Fibroblast of lung (primary cell): ENCODE data around the gene LRRC70. TPM values are rescaled to one million over a fixed set of nuclear protein-coding genes. Genes with fewer than 3 reads are reported as not detected.
A peak's percentile ranks its signal among the peaks of the same experiment; 100 is the strongest.

ENCODE experiments used
- DNase-seq, 2 donors: peaks; one replicate each; pipeline versions ENCODE4 v3.0.0 to v3.0.0-alpha.2; 2010; ENCODE audit warnings: low read depth in 2 of 2
- H2AFZ ChIP-seq: 2 replicates; pipeline ENCODE4 v1.5.1; 2012; ENCODE audit warnings: low read length, control low read depth, inconsistent platforms
- H3K27ac ChIP-seq: 2 replicates; pipeline ENCODE4 v1.5.1; 2011; ENCODE audit warnings: low read length, control low read depth; ENCODE audit not compliant: insufficient read depth
- H3K27me3 ChIP-seq: 2 replicates; pipeline ENCODE4 v1.5.1; 2011; ENCODE audit warnings: mild to moderate bottlenecking, low read length; ENCODE audit not compliant: control insufficient read depth, insufficient read depth
- H3K36me3 ChIP-seq: 2 replicates; pipeline ENCODE4 v1.5.1; 2011; ENCODE audit warnings: low read length; ENCODE audit not compliant: control insufficient read depth, insufficient read depth
- H3K4me1 ChIP-seq: 2 replicates; pipeline ENCODE4 v1.5.1; 2011; ENCODE audit warnings: low read length; ENCODE audit not compliant: control insufficient read depth, insufficient read depth; ENCODE audit errors: extremely low read depth
- H3K4me2 ChIP-seq: 2 replicates; pipeline ENCODE4 v1.5.1; 2011; ENCODE audit warnings: low read length, control low read depth; ENCODE audit not compliant: insufficient read depth; ENCODE audit errors: extremely low read depth
- H3K4me3 ChIP-seq, 4 experiments: fragments of 200-600 bp in 1 of 4; sonication (generic) in 1 of 4; replicated peaks in 1 of 4; 2 replicates each; pipeline ENCODE4 v1.5.1; 2011 to 2016; ENCODE audit warnings: low read length in 4 of 4, low read depth in 3 of 4, mild to moderate bottlenecking in 3 of 4, control low read depth in 2 of 4, inconsistent platforms in 1 of 4, mixed read lengths in 1 of 4; ENCODE audit not compliant: insufficient read depth in 1 of 4; ENCODE audit errors: control extremely low read depth in 1 of 4
- H3K79me2 ChIP-seq: 2 replicates; pipeline ENCODE4 v1.5.1; 2012; ENCODE audit warnings: mild to moderate bottlenecking, low read length, inconsistent platforms; ENCODE audit not compliant: control insufficient read depth, insufficient read depth
- H3K9ac ChIP-seq: 2 replicates; pipeline ENCODE4 v1.5.1; 2011; ENCODE audit warnings: mild to moderate bottlenecking, low read length, control low read depth; ENCODE audit not compliant: insufficient read depth
- H3K9me3 ChIP-seq: 2 replicates; pipeline ENCODE4 v1.5.1; 2012; ENCODE audit warnings: low read depth, low read length; ENCODE audit not compliant: control insufficient read depth, insufficient read depth
- H4K20me1 ChIP-seq: 2 replicates; pipeline ENCODE4 v1.5.1; 2011; ENCODE audit warnings: low read length; ENCODE audit not compliant: control insufficient read depth, insufficient read depth; ENCODE audit errors: extremely low read depth
- EZH2 ChIP-seq: IDR thresholded peaks from 2 replicates; pipeline ENCODE4 v1.5.1; 2012; ENCODE audit warnings: low read length, control low read depth, mild to moderate bottlenecking; ENCODE audit errors: missing control alignments
- polyA plus RNA-seq, 2 donors: library from polyadenylated mRNA; depleted of rRNA in 1 of 2; stranded (reverse) in 1 of 2; unstranded in 1 of 2; fragments of >200 nt; gene quantifications; 2 replicates each; pipeline ENCODE4 v1.2.1, GENCODE V29; 2011 to 2012; ENCODE audit warnings: missing spikeins in 1 of 2
- total RNA-seq: library from RNA; depleted of rRNA; stranded (reverse); fragments of >200 nt; gene quantifications from 2 replicates; pipeline ENCODE4 v1.2.1, GENCODE V29; 2014
- TF ChIP-seq, protein P1 (sequence below), 2 donors: IDR thresholded peaks in 1 of 2; conservative IDR thresholded peaks in 1 of 2; 1 replicate in 1 of 2; 2 replicates in 1 of 2; pipeline ENCODE4 v1.5.1; 2011 to 2012; ENCODE audit warnings: low read length in 2 of 2, control low read depth in 1 of 2, inconsistent platforms in 1 of 2, low read depth in 1 of 2, mild to moderate bottlenecking in 1 of 2

The LRRC70 gene
- total and polyA plus RNA-seq, 2 donors (not counting 1 experiment from before 2014, with no cell fraction given) = 0.34 to 1.3 TPM

DNA sequence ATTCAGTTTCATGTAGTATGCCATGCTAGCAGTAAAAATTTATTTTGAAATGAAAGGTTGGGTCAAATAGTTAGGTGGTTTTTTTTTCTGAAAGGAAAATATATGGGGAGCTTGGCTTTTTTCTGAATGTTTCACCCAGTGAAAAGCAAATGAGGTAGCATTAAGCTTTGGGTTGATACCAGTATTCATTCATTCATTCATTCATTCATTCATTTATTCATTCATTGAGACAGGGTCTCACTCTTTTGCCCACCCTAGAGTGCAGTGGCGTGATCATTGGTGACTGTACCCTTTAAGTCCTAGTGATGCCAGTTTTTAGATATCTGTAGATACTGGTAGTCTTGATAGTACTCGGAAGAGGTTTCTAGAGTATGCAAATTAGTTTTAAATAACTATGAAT lies 42.4 kb upstream of the LRRC70 start:
- no peak overlapping the region for H3K4me3 ChIP-seq
- no peaks in the 10 kb centered on the region for H3K27me3 ChIP-seq
- no peaks in the 10 kb centered on the region for H3K79me2 ChIP-seq
- H3K4me2 ChIP-seq = no peak overlapping the region
- TF ChIP-seq EZH2 = no peak
- TF ChIP-seq, protein P1, sequence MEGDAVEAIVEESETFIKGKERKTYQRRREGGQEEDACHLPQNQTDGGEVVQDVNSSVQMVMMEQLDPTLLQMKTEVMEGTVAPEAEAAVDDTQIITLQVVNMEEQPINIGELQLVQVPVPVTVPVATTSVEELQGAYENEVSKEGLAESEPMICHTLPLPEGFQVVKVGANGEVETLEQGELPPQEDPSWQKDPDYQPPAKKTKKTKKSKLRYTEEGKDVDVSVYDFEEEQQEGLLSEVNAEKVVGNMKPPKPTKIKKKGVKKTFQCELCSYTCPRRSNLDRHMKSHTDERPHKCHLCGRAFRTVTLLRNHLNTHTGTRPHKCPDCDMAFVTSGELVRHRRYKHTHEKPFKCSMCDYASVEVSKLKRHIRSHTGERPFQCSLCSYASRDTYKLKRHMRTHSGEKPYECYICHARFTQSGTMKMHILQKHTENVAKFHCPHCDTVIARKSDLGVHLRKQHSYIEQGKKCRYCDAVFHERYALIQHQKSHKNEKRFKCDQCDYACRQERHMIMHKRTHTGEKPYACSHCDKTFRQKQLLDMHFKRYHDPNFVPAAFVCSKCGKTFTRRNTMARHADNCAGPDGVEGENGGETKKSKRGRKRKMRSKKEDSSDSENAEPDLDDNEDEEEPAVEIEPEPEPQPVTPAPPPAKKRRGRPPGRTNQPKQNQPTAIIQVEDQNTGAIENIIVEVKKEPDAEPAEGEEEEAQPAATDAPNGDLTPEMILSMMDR (conservative IDR thresholded peaks at IDR 0.05 in 1 of 2, IDR thresholded peaks at IDR 0.05 in 1 of 2; ENCODE audit: low read depth in 1 of 2, low read length in 2 of 2) = no peak
- no peak overlapping the region for H3K9ac ChIP-seq
- no peaks in the 10 kb centered on the region for H3K4me1 ChIP-seq
- no peaks in the 10 kb centered on the region for H3K36me3 ChIP-seq
- no peak overlapping the region for H3K27ac ChIP-seq
- no peak for DNase-seq
- no peaks in the 10 kb centered on the region for H3K9me3 ChIP-seq
- H2AFZ ChIP-seq = no peak overlapping the region
- H4K20me1 ChIP-seq = no peaks in the 10 kb centered on the region

DNA sequence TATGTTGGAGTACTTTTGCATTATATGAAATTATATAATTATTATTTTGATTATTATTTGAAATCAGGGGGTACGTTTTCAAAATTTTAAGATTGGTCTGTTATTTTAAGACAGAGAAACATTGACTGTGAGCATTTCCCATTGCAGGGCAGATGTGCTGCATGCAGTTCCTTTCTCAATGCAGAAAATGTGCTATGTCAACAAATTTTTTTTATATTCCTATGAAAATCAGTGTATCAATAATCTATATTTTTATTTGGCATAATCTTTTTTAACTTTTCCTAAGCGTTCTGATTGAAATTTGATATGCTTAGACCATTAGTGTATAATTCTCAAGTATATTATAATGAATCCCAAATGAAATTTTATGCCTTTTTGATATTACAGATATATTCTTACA lies 41.8 kb upstream of the LRRC70 start:
- no peaks in the 10 kb centered on the region for H3K4me1 ChIP-seq
- TF ChIP-seq, protein P1 (conservative IDR thresholded peaks at IDR 0.05 in 1 of 2, IDR thresholded peaks at IDR 0.05 in 1 of 2; ENCODE audit: low read depth in 1 of 2, low read length in 2 of 2) = no peak
- TF ChIP-seq EZH2 = no peak
- no peak overlapping the region for H3K27ac ChIP-seq
- no peak overlapping the region for H3K4me3 ChIP-seq
- no peaks in the 10 kb centered on the region for H3K79me2 ChIP-seq
- no peak overlapping the region for H3K4me2 ChIP-seq
- H3K9me3 ChIP-seq = no peaks in the 10 kb centered on the region
- H2AFZ ChIP-seq = no peak overlapping the region
- DNase-seq = no peak
- no peak overlapping the region for H3K9ac ChIP-seq
- H3K27me3 ChIP-seq = no peaks in the 10 kb centered on the region
- H3K36me3 ChIP-seq = no peaks in the 10 kb centered on the region
- no peaks in the 10 kb centered on the region for H4K20me1 ChIP-seq

DNA sequence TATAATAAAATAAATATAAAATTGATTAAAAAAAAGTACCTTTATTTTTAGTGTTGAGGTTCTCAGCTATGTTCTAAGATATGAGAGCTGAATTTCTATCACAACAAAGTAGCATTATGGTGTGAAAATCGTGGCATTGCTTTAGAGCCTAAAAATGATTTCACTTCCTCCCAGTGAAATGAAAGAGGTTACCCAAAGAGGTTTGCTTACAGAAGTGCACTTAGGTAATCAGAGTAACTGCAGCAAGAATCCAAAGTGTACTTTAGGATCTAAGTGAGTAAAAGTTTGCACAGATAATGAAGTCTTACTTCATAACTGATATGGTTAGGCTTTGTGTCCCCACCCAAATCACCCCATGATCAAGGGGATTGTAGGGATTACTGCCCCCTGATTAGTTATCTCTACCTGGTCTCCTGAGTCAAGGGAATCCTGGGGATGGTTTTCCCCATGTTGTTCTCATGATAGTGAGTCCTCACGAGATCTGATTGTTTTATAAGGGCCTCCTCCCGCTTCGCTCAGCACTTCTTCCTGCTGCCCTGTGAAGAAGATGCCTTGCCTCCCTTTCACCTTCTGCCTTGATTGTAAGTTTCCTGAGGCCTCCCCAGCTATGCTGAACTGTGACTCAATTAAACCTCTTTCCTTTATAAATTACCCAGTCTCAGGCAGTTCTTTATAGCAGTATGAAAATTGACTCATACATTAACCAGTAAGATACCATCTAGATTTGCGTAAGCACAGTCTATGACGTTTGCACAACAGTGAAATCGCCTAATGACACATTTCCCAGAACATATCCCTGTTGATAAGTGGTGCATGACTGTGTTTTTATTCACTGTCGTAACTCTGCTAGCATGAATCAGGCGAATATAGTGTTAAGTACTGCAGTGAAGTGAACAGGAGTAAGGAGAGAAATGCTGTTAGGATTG lies 40.3 kb upstream of the LRRC70 start:
- Histone ChIP-seq H2AFZ (no peak overlapping the region), H3K4me2 (no peak overlapping the region), H3K9me3 (no peaks in the 10 kb centered on the region), H3K27me3 (no peaks in the 10 kb centered on the region), H3K79me2 (no peaks in the 10 kb centered on the region), H4K20me1 (no peaks in the 10 kb centered on the region), H3K9ac (no peak overlapping the region), H3K36me3 (no peaks in the 10 kb centered on the region), H3K4me1 (no peaks in the 10 kb centered on the region), H3K4me3 (no peak overlapping the region), H3K27ac (peak overlapping the region; percentile 56)
- peak; percentile 74 to 88 for DNase-seq
- no peak for TF ChIP-seq EZH2
- TF ChIP-seq, protein P1 (conservative IDR thresholded peaks at IDR 0.05 in 1 of 2, IDR thresholded peaks at IDR 0.05 in 1 of 2; ENCODE audit: low read depth in 1 of 2, low read length in 2 of 2) = no peak
